HepG2 (cell line): ENCODE measurements around the gene SLC22A31. TPM values are rescaled to one million over a fixed set of nuclear protein-coding genes. Genes with fewer than 3 reads are reported as not detected.

ENCODE experiments used
- ATAC-seq: fragments of 200-7000 bp; cut with Tn5 transposase; 3 replicates; pipeline ENCODE4 v1.9.1; 2020; ENCODE audit warnings: mild to moderate bottlenecking, moderate library complexity
- BruUV-seq: library from RNA; stranded (reverse); fragments of 400-500 nt; replicated peaks from 2 replicates; lab custom pipeline; 2021; lab: Mats Ljungman, UMichigan
- CTCF ChIA-PET: fragments of 300-600 bp; formaldehyde crosslinking; extraction: SDS; loops from one replicate; lab custom pipeline; 2021; ENCODE audit warnings: low total read pairs, inconsistent platforms, low intra/inter-chr PET ratio; lab: Yijun Ruan, JAX
- POLR2A ChIA-PET: fragments of 350-600 bp; sonication (Branson Sonifier 250); formaldehyde crosslinking; loops from one replicate; lab custom pipeline; 2020; ENCODE audit warnings: antibody characterized with exemption, inconsistent platforms; lab: Yijun Ruan, JAX
- DNase-seq: peaks from one replicate; pipeline ENCODE4 v3.0.0-alpha.2; 2015; ENCODE audit warnings: low spot score
- FAIRE-seq: peaks from 3 replicates; lab custom pipeline; 2011; peaks lifted over from hg19 to GRCh38; lab: Jason Lieb, UNC
- H2AFZ ChIP-seq: one replicate; pipeline ENCODE4 v1.6.1; 2011; ENCODE audit warnings: low read length, inconsistent platforms
- H3K27ac ChIP-seq: fragments of 300-600 bp; 3 replicates; pipeline ENCODE4 v1.8.0; 2011; ENCODE audit warnings: mixed run types, mild to moderate bottlenecking, mixed read lengths, low read length, inconsistent platforms; ENCODE audit not compliant: insufficient read depth; ENCODE audit errors: extremely low read length
- H3K27me3 ChIP-seq, 2 experiments: fragments of 200-600 bp in 1 of 2; 2 replicates in 1 of 2; 3 replicates in 1 of 2; pipeline versions ENCODE4 v1.6.0 to v1.8.0; 2011; ENCODE audit warnings: low read length in 2 of 2, mild to moderate bottlenecking in 2 of 2, moderate library complexity in 2 of 2, inconsistent platforms in 1 of 2; ENCODE audit not compliant: insufficient read depth in 2 of 2, control insufficient read depth in 1 of 2
- H3K36me3 ChIP-seq, 2 experiments: fragments of 200-600 bp in 1 of 2; replicated peaks in 1 of 2; 2 replicates in 1 of 2; 3 replicates in 1 of 2; pipeline versions ENCODE4 v1.5.1 to v1.8.0; 2011; ENCODE audit warnings: low read length in 2 of 2, inconsistent platforms in 1 of 2; ENCODE audit not compliant: insufficient read depth in 2 of 2, control insufficient read depth in 1 of 2
- H3K4me1 ChIP-seq: 2 replicates; pipeline ENCODE4 v1.5.1; 2012; ENCODE audit warnings: low read length, inconsistent platforms; ENCODE audit not compliant: insufficient read depth
- H3K4me2 ChIP-seq: 2 replicates; pipeline ENCODE4 v1.6.0; 2011; ENCODE audit warnings: low read depth, low read length, inconsistent platforms
- H3K4me3 ChIP-seq, 3 experiments: fragments of 200-600 bp in 1 of 3; sonication (generic), shearing (Covaris generic) in 1 of 3; replicated peaks in 1 of 3; 2 replicates each; pipeline ENCODE4 v1.5.1; 2011 to 2016; ENCODE audit warnings: low read length in 3 of 3, inconsistent platforms in 2 of 3, low read depth in 2 of 3, mild to moderate bottlenecking in 2 of 3, control low read depth in 1 of 3, mixed read lengths in 1 of 3; ENCODE audit not compliant: insufficient read depth in 1 of 3
- H3K79me2 ChIP-seq: one replicate; pipeline ENCODE4 v1.6.1; 2011; ENCODE audit warnings: low read length, inconsistent platforms; ENCODE audit not compliant: insufficient read depth
- H3K9ac ChIP-seq: 2 replicates; pipeline ENCODE4 v1.6.0; 2011; ENCODE audit warnings: mild to moderate bottlenecking, low read depth, low read length, inconsistent platforms; ENCODE audit not compliant: insufficient read depth
- H3K9me3 ChIP-seq: 2 replicates; pipeline ENCODE4 v1.5.1; 2012; ENCODE audit warnings: mild to moderate bottlenecking, low read length
- H4K20me1 ChIP-seq: 2 replicates; pipeline ENCODE4 v1.6.0; 2011; ENCODE audit warnings: inconsistent platforms, mild to moderate bottlenecking, low read length, moderate library complexity; ENCODE audit not compliant: insufficient read depth
- ARNT ChIP-seq: fragments of 450-650 bp; IDR thresholded peaks from 2 replicates; pipeline ENCODE4 v1.6.1; 2017
- BHLHE40 ChIP-seq: IDR thresholded peaks from 2 replicates; pipeline ENCODE4 v1.6.1; 2011; ENCODE audit warnings: low read length, improper control_type of control experiment
- CC2D1A ChIP-seq: sonication (generic); formaldehyde crosslinking; IDR thresholded peaks from 2 replicates; pipeline ENCODE4 v1.8.1; 2023; ENCODE audit warnings: mild to moderate bottlenecking, missing genetic modification reagents
- DDIT3 ChIP-seq: sonication (generic); formaldehyde crosslinking; IDR thresholded peaks from 2 replicates; pipeline ENCODE4 v1.4.0; 2020; ENCODE audit warnings: mild to moderate bottlenecking, missing genetic modification reagents
- FOXA1 ChIP-seq, 2 experiments: fragments of 450-650 bp in 1 of 2; sonication (generic) in 1 of 2; formaldehyde crosslinking in 1 of 2; IDR thresholded peaks; 2 replicates each; pipeline versions ENCODE4 v1.4.0 to v1.6.1; 2016 to 2020; ENCODE audit warnings: missing genetic modification reagents in 1 of 2
- HNRNPLL ChIP-seq: fragments of 200-400 bp; formaldehyde crosslinking; IDR thresholded peaks from 2 replicates; pipeline ENCODE4 v1.6.1; 2017; ENCODE audit warnings: mild to moderate bottlenecking, low read depth, low read length; ENCODE audit not compliant: poor library complexity, severe bottlenecking
- JDP2 ChIP-seq: sonication (generic); formaldehyde crosslinking; IDR thresholded peaks from 2 replicates; pipeline ENCODE4 v1.8.1; 2022; ENCODE audit warnings: missing genetic modification reagents, borderline replicate concordance
- JUNB ChIP-seq: sonication (generic); formaldehyde crosslinking; IDR thresholded peaks from 2 replicates; pipeline ENCODE4 v1.8.0; 2022; ENCODE audit warnings: missing genetic modification reagents, mild to moderate bottlenecking, borderline replicate concordance
- JUND ChIP-seq: sonication (generic); formaldehyde crosslinking; IDR thresholded peaks from 2 replicates; pipeline ENCODE4 v1.8.0; 2022; ENCODE audit warnings: mild to moderate bottlenecking, missing genetic modification reagents
- MXI1 ChIP-seq: IDR thresholded peaks from 3 replicates; pipeline ENCODE4 v1.6.1; 2012; ENCODE audit warnings: low read depth, low read length, inconsistent platforms, borderline replicate concordance
- NFATC3 ChIP-seq: sonication (generic); formaldehyde crosslinking; IDR thresholded peaks from 2 replicates; pipeline ENCODE4 v1.5.1; 2020; ENCODE audit warnings: mild to moderate bottlenecking, missing genetic modification reagents
- NFE2L2 ChIP-seq: fragments of 150-350 bp; IDR thresholded peaks from 2 replicates; pipeline ENCODE4 v1.6.1; 2014; ENCODE audit warnings: low read length
- PCBP1 ChIP-seq: fragments of 200-400 bp; formaldehyde crosslinking; IDR thresholded peaks from 2 replicates; pipeline ENCODE4 v1.6.1; 2017; ENCODE audit warnings: mild to moderate bottlenecking, low read depth, low read length, borderline replicate concordance
- TBX3 ChIP-seq: fragments of 450-650 bp; IDR thresholded peaks from 2 replicates; pipeline ENCODE4 v1.6.1; 2017; ENCODE audit warnings: antibody characterized with exemption, mild to moderate bottlenecking, inconsistent platforms, borderline replicate concordance
- TEF ChIP-seq: sonication (generic); formaldehyde crosslinking; IDR thresholded peaks from 2 replicates; pipeline ENCODE4 v1.5.0; 2020; ENCODE audit warnings: missing genetic modification reagents
- WIZ ChIP-seq: sonication (generic); formaldehyde crosslinking; IDR thresholded peaks from 2 replicates; pipeline ENCODE4 v1.5.1; 2020; ENCODE audit warnings: mild to moderate bottlenecking, missing genetic modification reagents
- XRCC5 ChIP-seq: fragments of 200-400 bp; formaldehyde crosslinking; optimal IDR thresholded peaks from 2 replicates; pipeline ENCODE3; 2017; ENCODE audit warnings: mild to moderate bottlenecking, low read length
- ZFP36L1 ChIP-seq: sonication (generic); formaldehyde crosslinking; IDR thresholded peaks from 2 replicates; pipeline ENCODE4 v1.8.0; 2022; ENCODE audit warnings: mild to moderate bottlenecking, missing genetic modification reagents, moderate library complexity
- ZGPAT ChIP-seq: IDR thresholded peaks from 2 replicates; pipeline ENCODE4 v1.6.1; 2016; ENCODE audit warnings: mild to moderate bottlenecking
- ZNF263 ChIP-seq: sonication (generic); formaldehyde crosslinking; IDR thresholded peaks from 2 replicates; pipeline ENCODE4 v1.4.0; 2020; ENCODE audit warnings: missing genetic modification reagents
- ZNF326 ChIP-seq: sonication (generic); formaldehyde crosslinking; IDR thresholded peaks from 2 replicates; pipeline ENCODE4 v1.4.0; 2020; ENCODE audit warnings: missing genetic modification reagents, borderline replicate concordance
- ZNF451 ChIP-seq: sonication (generic); formaldehyde crosslinking; IDR thresholded peaks from 2 replicates; pipeline ENCODE4 v1.5.0; 2020; ENCODE audit warnings: mild to moderate bottlenecking, missing genetic modification reagents
- ZNF576 ChIP-seq: sonication (generic); formaldehyde crosslinking; IDR thresholded peaks from 2 replicates; pipeline ENCODE4 v1.4.0; 2020; ENCODE audit warnings: mild to moderate bottlenecking, missing genetic modification reagents
- ZNF772 ChIP-seq: sonication (generic); formaldehyde crosslinking; IDR thresholded peaks from 2 replicates; pipeline ENCODE4 v1.5.0; 2020; ENCODE audit warnings: mild to moderate bottlenecking, missing genetic modification reagents
- WGBS: methylation state at CpG from one replicate; pipeline ENCODE4 v1.1.6; 2017; ENCODE audit warnings: low lambda C conversion rate; 5-methylcytosine and 5-hydroxymethylcytosine counted together
- in situ Hi-C: cut with HindIII; loops from 2 replicates; pipeline ENCODE4 v1.10.0; 2017; ENCODE audit warnings: low pct_unique_long_range_greater_than_20kb; ENCODE audit not compliant: extremely low pct_ligation_motif_present
- intact Hi-C: fragments of 100-400 bp; cut with micrococcal nuclease; formaldehyde crosslinking; loops from one replicate; pipeline ENCODE4 v1.10.0; 2022; ENCODE audit not compliant: unreplicated experiment
- polyA plus RNA-seq, 8 experiments: library from polyadenylated mRNA; depleted of rRNA in 3 of 8; stranded (reverse) in 7 of 8; unstranded in 1 of 8; fragments of >200 nt; fragmentation: Illumina TruSeq in 4 of 8; extraction: Trizol in 4 of 8; gene quantifications; 2 replicates each; pipeline versions ENCODE4 v1.2.1 to v1.2.3, GENCODE V29; 2011 to 2016; ENCODE audit warnings: low read depth in 4 of 8, missing spikeins in 1 of 8, mixed read lengths in 1 of 8; ENCODE audit not compliant: insufficient read depth in 1 of 8
- total RNA-seq, 5 experiments: library from RNA; depleted of rRNA; stranded (reverse); fragments of >200 nt; fragmentation: Illumina TruSeq; extraction: Trizol; gene quantifications; 2 replicates each; pipeline ENCODE4 v1.2.3, GENCODE V29; 2016; ENCODE audit warnings: low read depth in 1 of 5

The SLC22A31 gene
- total and polyA plus RNA-seq, 2 of the 13 experiments (the other 11 are each of a cell fraction or from before 2014, with no cell fraction given) = 67.3 to 83.3 TPM

- DNase-seq (no peak), ATAC-seq (no peak), FAIRE-seq (no peak)
- H4K20me1 ChIP-seq = no peaks in the 10 kb centered on the region
- 85% methylated on average over 18 of the region's 28 CpGs for WGBS
- no peaks in the 10 kb centered on the region; a peak in 1 of 5 replicates for H3K27me3 ChIP-seq
- peaks cover 0 to 3% of the 10 kb centered on the region in 2 experiments; a peak in 1 of 5 replicates for H3K36me3 ChIP-seq
- H3K4me3 ChIP-seq = peak overlapping the region in 2 of 3 experiments; percentile 62 to 99; a peak in 3 of 6 replicates
- peaks cover 19% of the 10 kb centered on the region for H3K79me2 ChIP-seq
- peak overlapping the region; percentile 92 for H3K9ac ChIP-seq
- peak overlapping the region; percentile 98 for H3K4me2 ChIP-seq
- no peaks in the 10 kb centered on the region for H3K9me3 ChIP-seq
- ChIA-PET CTCF (no interaction called here), POLR2A (interaction anchor here (0.8 to 4.2 kb wide), 8 partner anchors 7 to 387 kb away, joined by 3 to 44 read pairs (median 7); partner anchors contain the start of genes APRT, CDH15, SPG7 and ZNF778)
- H2AFZ ChIP-seq = no peak overlapping the region
- peaks cover 37% of the 10 kb centered on the region for H3K4me1 ChIP-seq
- in situ Hi-C loops = no loop called here
- intact Hi-C loops = no loop called here
- no TSS peak for BruUV-seq
- H3K27ac ChIP-seq = peak overlapping the region; percentile 82
- TF ChIP-seq FOXA1 (IDR thresholded peaks at IDR 0.05) (no peak), FOXA1 (CRISPR knock-in tag; IDR thresholded peaks at IDR 0.05) (no peak), ZNF263 (CRISPR knock-in tag) (peak; percentile 84), JDP2 (CRISPR knock-in tag) (no peak), PCBP1 (no peak), ARNT (no peak), JUND (CRISPR knock-in tag) (no peak), ZNF772 (no peak), NFATC3 (CRISPR knock-in tag) (no peak), WIZ (CRISPR knock-in tag) (no peak), ZGPAT (CRISPR knock-in tag) (no peak), ZNF451 (CRISPR knock-in tag) (no peak), ZNF576 (CRISPR knock-in tag) (no peak), TBX3 (no peak), MXI1 (no peak), ZNF326 (CRISPR knock-in tag) (no peak), HNRNPLL (peak; percentile 6), ZFP36L1 (CRISPR knock-in tag) (no peak), JUNB (no peak), DDIT3 (CRISPR knock-in tag) (no peak), BHLHE40 (no peak), NFE2L2 (no peak), XRCC5 (peak; percentile 14), TEF (CRISPR knock-in tag) (no peak), CC2D1A (CRISPR knock-in tag) (no peak)
Measured at GRCh38 chr16:89198417-89199240, 1.7 kb downstream of the SLC22A31 start.
